Measurements from ENCODE around the gene ZNF653.

- TF ChIP-seq CTCF (IDR thresholded peaks at IDR 0.05) = no peak
- no peak for TF ChIP-seq POLR2A (IDR thresholded peaks at IDR 0.05)
These were observed 47.8 kb downstream of the ZNF653 start for GRCh38 chr19:11457831-11458230.

Measured in Peyer's patch (tissue), 4 donors.